Body of pancreas (tissue), 4 donors: ENCODE measurements around the gene MAPKAPK2. TPM values are rescaled to one million over a fixed set of nuclear protein-coding genes. Genes with fewer than 3 reads are reported as not detected.
A peak's percentile ranks its signal among the peaks of the same experiment; 100 is the strongest.

Experiments used
- ATAC-seq: fragments of 150-250 bp; one replicate; pipeline ENCODE4 v1.9.1; 2016
- DNase-seq, 4 donors: peaks; one replicate each; pipeline ENCODE4 v3.0.0-alpha.2; 2019
- H3K27ac ChIP-seq, 4 donors: fragments of 200-600 bp; sonication (generic); 1 replicate in 3 of 4; 2 replicates in 1 of 4; pipeline versions ENCODE4 v1.5.1 to v1.6.1; 2016 to 2019; ENCODE audit warnings: mild to moderate bottlenecking in 1 of 4, mixed read lengths in 1 of 4, moderate library complexity in 1 of 4
- H3K27me3 ChIP-seq, 2 donors: fragments of 200-600 bp; sonication (generic); one replicate each; pipeline ENCODE4 v1.6.0; 2016; ENCODE audit warnings: mild to moderate bottlenecking in 1 of 2
- H3K36me3 ChIP-seq, 2 donors: fragments of 200-600 bp; sonication (generic); replicated peaks in 1 of 2; 2 replicates each; pipeline ENCODE4 v1.5.1; 2016; ENCODE audit warnings: low read depth in 2 of 2; ENCODE audit not compliant: insufficient read depth in 1 of 2
- H3K4me1 ChIP-seq: fragments of 200-600 bp; sonication (generic); one replicate; pipeline ENCODE4 v1.6.0; 2016
- H3K4me3 ChIP-seq, 2 donors: fragments of 200-600 bp; sonication (generic); 1 replicate in 1 of 2; 2 replicates in 1 of 2; pipeline ENCODE4 v1.5.1; 2016 to 2019
- H3K9me3 ChIP-seq, 3 donors: fragments of 200-600 bp; sonication (generic); 1 replicate in 2 of 3; 2 replicates in 1 of 3; pipeline ENCODE4 v1.5.1; 2016
- POLR2A ChIP-seq, 3 donors: fragments of 450-650 bp; IDR thresholded peaks; one replicate each; pipeline ENCODE4 v1.6.1; 2016; ENCODE audit warnings: antibody characterized with exemption in 3 of 3, mild to moderate bottlenecking in 2 of 3
- WGBS, 2 donors: methylation state at CpG; one replicate each; pipeline ENCODE4 v1.1.5; 2017; 5-methylcytosine and 5-hydroxymethylcytosine counted together
- intact Hi-C: fragments of 100-400 bp; cut with DNase I; formaldehyde crosslinking; loops from one replicate; pipeline ENCODE4 v1.15.1; 2023
- total RNA-seq, 2 donors: library from RNA; depleted of rRNA; stranded (reverse); fragments of >200 nt; gene quantifications; one replicate each; pipeline ENCODE4 v1.1.0, GENCODE V29; 2016
- TF ChIP-seq, protein P1 (sequence below), 7 experiments: fragments of 450-650 bp in 4 of 7; fragments of 200-600 bp in 3 of 7; sonication (generic) in 3 of 7; IDR thresholded peaks; one replicate each; pipeline ENCODE4 v1.5.1; 2016 to 2019; ENCODE audit warnings: antibody characterized with exemption in 7 of 7

Gene MAPKAPK2
- total RNA-seq, 2 donors from 2014 or later = 29.1 to 46.5 TPM

DNA sequence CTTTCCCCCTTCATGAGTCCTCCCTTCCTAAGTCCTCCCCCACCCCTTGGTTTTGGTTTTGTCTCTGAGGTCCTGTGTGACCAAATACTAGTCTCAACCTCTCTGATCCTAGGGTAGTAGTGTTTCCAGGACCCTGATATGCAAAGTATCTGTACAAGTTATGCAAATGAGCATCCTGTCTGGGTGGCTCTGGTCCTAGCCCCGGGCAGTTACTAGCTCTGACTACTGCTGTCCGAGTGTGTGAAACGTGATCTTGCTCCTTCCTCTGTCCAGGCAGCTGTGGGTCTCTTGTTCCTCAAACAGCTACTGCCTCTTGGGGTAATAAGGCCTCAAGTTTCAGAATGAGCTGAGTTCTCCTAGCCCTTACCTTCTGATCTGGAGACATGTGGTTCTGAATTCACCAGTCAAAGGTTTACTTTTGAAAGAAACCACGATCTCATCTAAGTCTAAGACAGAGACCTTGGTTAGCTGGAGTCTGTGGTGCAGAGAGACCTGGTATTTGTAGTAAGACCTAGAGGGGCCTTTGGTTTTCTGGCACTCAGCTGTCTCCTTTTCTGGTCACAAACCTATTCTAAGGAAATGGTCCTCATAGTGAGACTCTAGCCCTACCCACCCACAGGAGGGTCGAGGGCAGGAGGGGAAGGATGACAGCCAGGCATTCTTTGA is 54.8 kb downstream of the MAPKAPK2 start:
- Histone ChIP-seq H3K27ac (no peak overlapping the region), H3K36me3 (no peaks in the 10 kb centered on the region), H3K9me3 (no peaks in the 10 kb centered on the region), H3K27me3 (no peaks in the 10 kb centered on the region), H3K4me3 (no peak overlapping the region), H3K4me1 (peaks cover 24% of the 10 kb centered on the region)
- no peak for TF ChIP-seq POLR2A (IDR thresholded peaks at IDR 0.05)
- TF ChIP-seq, protein P1, sequence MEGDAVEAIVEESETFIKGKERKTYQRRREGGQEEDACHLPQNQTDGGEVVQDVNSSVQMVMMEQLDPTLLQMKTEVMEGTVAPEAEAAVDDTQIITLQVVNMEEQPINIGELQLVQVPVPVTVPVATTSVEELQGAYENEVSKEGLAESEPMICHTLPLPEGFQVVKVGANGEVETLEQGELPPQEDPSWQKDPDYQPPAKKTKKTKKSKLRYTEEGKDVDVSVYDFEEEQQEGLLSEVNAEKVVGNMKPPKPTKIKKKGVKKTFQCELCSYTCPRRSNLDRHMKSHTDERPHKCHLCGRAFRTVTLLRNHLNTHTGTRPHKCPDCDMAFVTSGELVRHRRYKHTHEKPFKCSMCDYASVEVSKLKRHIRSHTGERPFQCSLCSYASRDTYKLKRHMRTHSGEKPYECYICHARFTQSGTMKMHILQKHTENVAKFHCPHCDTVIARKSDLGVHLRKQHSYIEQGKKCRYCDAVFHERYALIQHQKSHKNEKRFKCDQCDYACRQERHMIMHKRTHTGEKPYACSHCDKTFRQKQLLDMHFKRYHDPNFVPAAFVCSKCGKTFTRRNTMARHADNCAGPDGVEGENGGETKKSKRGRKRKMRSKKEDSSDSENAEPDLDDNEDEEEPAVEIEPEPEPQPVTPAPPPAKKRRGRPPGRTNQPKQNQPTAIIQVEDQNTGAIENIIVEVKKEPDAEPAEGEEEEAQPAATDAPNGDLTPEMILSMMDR (IDR thresholded peaks at IDR 0.05) = no peak
- intact Hi-C loops = no loop called here
- 48 to 59% methylated on average over 5 of the region's 5 CpGs for WGBS, 2 donors
- DNase-seq (peak in 1 of 4 donors; percentile 46), ATAC-seq (no peak)

DNA sequence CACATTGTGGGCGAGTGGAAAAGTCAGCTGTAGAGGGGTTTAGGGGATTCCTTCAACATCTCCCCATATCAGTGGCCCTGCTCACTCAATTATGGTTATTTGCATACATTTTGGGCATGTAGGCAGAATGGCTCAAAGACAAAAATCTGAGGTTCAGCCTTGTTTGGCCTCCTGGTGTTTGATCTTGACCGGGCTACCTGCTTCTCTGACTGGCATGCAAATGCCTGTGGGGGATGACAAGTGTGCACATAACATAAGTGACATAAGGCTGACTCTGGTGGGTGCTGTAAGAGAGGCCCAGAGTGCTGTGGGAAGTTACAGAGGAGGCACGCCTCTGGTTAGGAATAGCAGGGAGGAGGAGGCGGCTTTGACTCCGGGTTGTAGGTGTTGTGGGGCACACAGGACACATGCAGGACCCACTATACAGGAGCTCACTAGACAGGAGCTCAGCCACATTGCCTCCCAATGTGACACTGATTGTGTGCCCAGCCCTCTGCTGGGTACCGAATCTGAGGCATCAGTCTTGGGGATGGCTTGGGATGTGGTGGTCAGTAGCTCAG is 56.5 kb downstream of the MAPKAPK2 start:
- Histone ChIP-seq H3K36me3 (no peaks in the 10 kb centered on the region), H3K4me3 (no peak overlapping the region), H3K4me1 (peaks cover 24% of the 10 kb centered on the region), H3K27me3 (no peaks in the 10 kb centered on the region), H3K9me3 (no peaks in the 10 kb centered on the region), H3K27ac (no peak overlapping the region)
- intact Hi-C loops = no loop called here
- no peak for TF ChIP-seq POLR2A (IDR thresholded peaks at IDR 0.05)
- TF ChIP-seq, protein P1 (IDR thresholded peaks at IDR 0.05) = no peak
- ATAC-seq (no peak), DNase-seq (no peak)
- WGBS, 2 donors = 80 to 85% methylated on average over 4 to 6 of the region's 6 CpGs

DNA sequence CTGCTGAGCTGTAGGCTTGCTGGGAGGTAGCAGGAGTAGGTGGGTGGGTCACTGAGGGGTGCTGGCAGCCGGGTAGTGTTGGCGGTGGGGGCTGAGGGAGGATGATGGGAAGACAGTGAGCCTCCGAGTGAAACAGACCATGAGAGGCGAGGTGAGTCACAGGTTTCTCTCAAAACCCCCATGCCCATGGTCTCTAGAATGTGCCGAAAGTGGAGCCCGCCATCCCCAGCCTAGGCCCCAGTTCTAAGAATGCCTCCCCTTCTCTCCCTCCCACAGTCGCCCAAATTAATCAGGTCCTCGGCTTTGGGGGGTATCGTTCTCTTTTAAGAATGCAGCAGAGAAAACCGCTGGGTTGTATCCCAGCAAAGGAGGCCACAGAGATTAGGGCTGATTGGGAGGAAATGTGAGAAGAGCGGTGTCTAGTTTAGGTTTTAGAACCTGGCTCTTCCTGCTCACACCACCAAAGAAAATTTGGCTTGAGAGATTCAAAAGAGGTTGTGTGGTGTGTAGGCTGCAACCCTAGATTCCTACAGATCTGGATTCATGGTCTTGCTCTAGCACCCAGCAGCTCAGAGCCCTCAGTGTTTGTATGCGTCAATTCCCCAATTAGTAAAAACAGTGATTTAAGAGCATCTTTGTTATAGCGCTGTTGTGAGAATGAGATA is 58.1 kb downstream of the MAPKAPK2 start:
- Histone ChIP-seq H3K4me3 (no peak overlapping the region), H3K27ac (no peak overlapping the region), H3K27me3 (no peaks in the 10 kb centered on the region), H3K36me3 (no peaks in the 10 kb centered on the region), H3K9me3 (no peaks in the 10 kb centered on the region), H3K4me1 (peaks cover 13% of the 10 kb centered on the region)
- ATAC-seq = no peak
- intact Hi-C loops = no loop called here
- no peak for DNase-seq
- 70 to 71% methylated on average over 13 of the region's 13 CpGs for WGBS, 2 donors
- TF ChIP-seq, protein P1 (IDR thresholded peaks at IDR 0.05) = no peak
- no peak for TF ChIP-seq POLR2A (IDR thresholded peaks at IDR 0.05)

DNA sequence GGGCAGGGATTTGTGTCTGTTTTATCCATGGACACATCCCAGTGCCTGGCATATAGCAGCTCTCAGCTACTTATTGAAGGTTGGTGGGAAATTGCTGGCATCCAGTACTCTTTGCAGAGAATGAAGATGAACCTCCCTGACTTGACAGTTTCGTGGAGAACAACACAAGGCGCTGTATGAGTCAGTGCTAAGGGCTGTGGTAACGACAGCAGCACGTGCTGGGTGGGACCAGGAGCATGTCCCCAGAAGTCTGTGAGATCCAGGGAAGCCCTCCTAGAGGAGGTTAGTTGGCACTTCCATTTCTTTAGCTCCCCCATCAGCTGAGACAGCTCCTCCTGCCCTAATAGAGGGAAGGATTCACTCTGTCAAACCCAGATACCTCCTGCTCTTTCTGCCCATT is 60.0 kb downstream of the MAPKAPK2 start:
- no peaks in the 10 kb centered on the region for H3K9me3 ChIP-seq
- 65 to 67% methylated on average over 3 to 4 of the region's 4 CpGs for WGBS, 2 donors
- H3K4me1 ChIP-seq = no peaks in the 10 kb centered on the region
- intact Hi-C loops = no loop called here
- H3K4me3 ChIP-seq = no peak overlapping the region
- H3K27me3 ChIP-seq = no peaks in the 10 kb centered on the region
- no peak for TF ChIP-seq POLR2A (IDR thresholded peaks at IDR 0.05)
- TF ChIP-seq, protein P1 (IDR thresholded peaks at IDR 0.05) = no peak
- no peaks in the 10 kb centered on the region for H3K36me3 ChIP-seq
- ATAC-seq = no peak
- H3K27ac ChIP-seq = no peak overlapping the region
- DNase-seq = no peak
